ES-I3 (cell line): Measurements from ENCODE around the gene TPSG1.

Source experiments
- H3K36me3 ChIP-seq: 2 replicates; pipeline ENCODE4 v1.6.1; 2013; ENCODE audit warnings: mild to moderate bottlenecking, low read length, control low read depth, moderate library complexity; ENCODE audit not compliant: insufficient read depth
- H3K4me1 ChIP-seq: 2 replicates; pipeline ENCODE4 v1.6.1; 2013; ENCODE audit warnings: mild to moderate bottlenecking, control low read depth, low read length; ENCODE audit not compliant: insufficient read depth
- H3K9ac ChIP-seq: 2 replicates; pipeline ENCODE4 v1.6.1; 2013; ENCODE audit warnings: low read depth, mild to moderate bottlenecking, low read length, moderate library complexity
- H3K9me3 ChIP-seq: 2 replicates; pipeline ENCODE4 v1.6.1; 2013; ENCODE audit warnings: mild to moderate bottlenecking, low read length, moderate library complexity; ENCODE audit not compliant: control insufficient read depth, insufficient read depth

The TPSG1 gene

GRCh38 chr16:1180549-1181403 is 44.3 kb downstream of the TPSG1 start:
- H3K9me3 ChIP-seq, result no peaks in the 10 kb centered on the region
- no peaks in the 10 kb centered on the region; the same call in 1 of the 2 replicates for H3K4me1 ChIP-seq
- H3K36me3 ChIP-seq, result no peaks in the 10 kb centered on the region
- H3K9ac ChIP-seq, result no peak overlapping the region

- Histone ChIP-seq H3K9me3 (no peaks in the 10 kb centered on the region), H3K4me1 (no peaks in the 10 kb centered on the region; the same call in 1 of the 2 replicates), H3K36me3 (no peaks in the 10 kb centered on the region), H3K9ac (no peak overlapping the region)
Observed at GRCh38 chr16:1178295-1178910, 46.7 kb downstream of the TPSG1 start.

GRCh38 chr16:1177750-1178149 is 47.3 kb downstream of the TPSG1 start:
- no peak overlapping the region for H3K9ac ChIP-seq
- H3K36me3 ChIP-seq, result no peaks in the 10 kb centered on the region
- H3K9me3 ChIP-seq, result no peaks in the 10 kb centered on the region
- no peaks in the 10 kb centered on the region; the same call in 1 of the 2 replicates for H3K4me1 ChIP-seq

GRCh38 chr16:1177053-1177452 is 48.0 kb downstream of the TPSG1 start:
- Histone ChIP-seq H3K9me3 (no peaks in the 10 kb centered on the region), H3K9ac (no peak overlapping the region), H3K4me1 (no peaks in the 10 kb centered on the region; the same call in 1 of the 2 replicates)

GRCh38 chr16:1176280-1176897 is 48.7 kb downstream of the TPSG1 start:
- no peak overlapping the region for H3K9ac ChIP-seq
- H3K36me3 ChIP-seq, result no peaks in the 10 kb centered on the region
- H3K9me3 ChIP-seq, result no peaks in the 10 kb centered on the region
- no peaks in the 10 kb centered on the region for H3K4me1 ChIP-seq

More at GRCh38 chr16:1177053-1177452, 48.0 kb downstream of the TPSG1 start:
- no peaks in the 10 kb centered on the region for H3K36me3 ChIP-seq

GRCh38 chr16:1175566-1176279 is 49.3 kb downstream of the TPSG1 start:
- Histone ChIP-seq H3K4me1 (no peaks in the 10 kb centered on the region), H3K9me3 (no peaks in the 10 kb centered on the region)

GRCh38 chr16:1174477-1175357 is 50.4 kb downstream of the TPSG1 start:
- Histone ChIP-seq H3K9me3 (no peaks in the 10 kb centered on the region), H3K36me3 (no peaks in the 10 kb centered on the region), H3K9ac (no peak overlapping the region), H3K4me1 (no peaks in the 10 kb centered on the region)

More at GRCh38 chr16:1175566-1176279, 49.3 kb downstream of the TPSG1 start:
- Histone ChIP-seq H3K36me3 (no peaks in the 10 kb centered on the region), H3K9ac (no peak overlapping the region)

- Histone ChIP-seq H3K9ac (no peak overlapping the region), H3K36me3 (no peaks in the 10 kb centered on the region), H3K9me3 (no peaks in the 10 kb centered on the region), H3K4me1 (no peaks in the 10 kb centered on the region)
Observed at GRCh38 chr16:1173788-1174451, 51.1 kb downstream of the TPSG1 start.

- no peaks in the 10 kb centered on the region for H3K4me1 ChIP-seq
Observed at GRCh38 chr16:1172651-1173050, 52.4 kb downstream of the TPSG1 start.

GRCh38 chr16:1171854-1172428 is 53.1 kb downstream of the TPSG1 start:
- Histone ChIP-seq H3K9ac (no peak overlapping the region), H3K36me3 (no peaks in the 10 kb centered on the region), H3K9me3 (no peaks in the 10 kb centered on the region), H3K4me1 (no peaks in the 10 kb centered on the region)

More at GRCh38 chr16:1172651-1173050, 52.4 kb downstream of the TPSG1 start:
- no peaks in the 10 kb centered on the region for H3K36me3 ChIP-seq
- H3K9ac ChIP-seq, result no peak overlapping the region
- H3K9me3 ChIP-seq, result no peaks in the 10 kb centered on the region
